ENCODE data around the gene PSMB7. TPM values are rescaled to one million over a fixed set of nuclear protein-coding genes. Genes with fewer than 3 reads are reported as not detected.

The PSMB7 gene
- total and polyA plus RNA-seq, 2 of the 4 experiments (the other 2 are of a cell fraction) = 340 to 430 TPM

DNA sequence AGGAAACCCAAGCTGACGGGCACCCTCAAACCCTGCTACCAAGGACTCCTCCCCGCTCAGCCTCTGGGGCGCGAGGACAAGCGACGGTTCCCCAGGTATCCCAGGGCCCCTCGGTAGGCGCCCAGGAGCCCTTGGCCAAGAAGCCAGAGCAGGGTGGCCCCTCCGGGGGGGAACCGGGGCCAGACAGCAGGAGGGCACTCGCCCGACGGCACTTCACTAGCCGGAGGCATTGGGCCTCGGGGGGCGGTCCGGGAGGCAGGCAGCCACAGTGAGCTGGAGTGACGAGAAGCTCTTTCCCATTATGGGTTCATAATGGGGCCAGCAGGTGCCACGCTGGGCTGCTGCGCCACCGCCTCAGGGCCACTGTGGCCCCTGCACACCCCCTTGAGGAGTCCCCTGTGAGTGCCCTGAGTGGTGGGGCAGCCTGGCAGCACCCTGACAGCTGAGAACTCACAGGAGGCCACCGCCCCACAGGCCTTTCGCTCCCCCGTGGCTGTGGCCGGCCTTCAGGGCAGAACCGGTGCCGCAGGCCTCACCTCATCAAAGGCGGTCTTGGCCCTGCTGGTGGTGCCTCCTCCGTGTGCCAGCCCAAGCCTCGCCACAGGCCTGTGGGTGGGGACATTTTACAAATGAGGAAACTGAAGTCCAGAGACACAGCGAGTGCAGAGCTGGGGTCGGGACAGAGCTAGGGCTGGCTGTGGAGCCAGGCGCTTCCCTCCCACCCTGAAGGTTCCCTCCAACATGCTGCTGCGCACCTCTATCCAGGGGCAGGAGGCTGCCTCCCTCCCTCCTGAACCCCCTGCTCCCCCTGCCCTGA lies 68.7 kb downstream of the PSMB7 start:
- Histone ChIP-seq H3K4me2 (ENCODE audit: low read depth, low read length) (no peak overlapping the region), H3K36me3 (ENCODE audit: control insufficient read depth, insufficient read depth, low read length) (peaks cover 83% of the 10 kb centered on the region), H4K20me1 (ENCODE audit: insufficient read depth, low read length) (peaks cover 27% of the 10 kb centered on the region), H2BK120ac (ENCODE audit: low read depth, low read length) (no peak overlapping the region), H3K4ac (ENCODE audit: low read depth, low read length) (no peak overlapping the region), H4K91ac (ENCODE audit: insufficient read depth, low read depth, low read length) (no peak overlapping the region), H3K79me1 (ENCODE audit: low read depth in 1 of 2, low read length in 2 of 2) (peaks cover 24 to 82% of the 10 kb centered on the region in 2 experiments), H3K9me1 (ENCODE audit: insufficient read depth, low read length) (0 out of 2 replicates have a peak, but pooled peaks cover 4% of the 10 kb centered on the region), H3K4me3 (ENCODE audit: insufficient read depth, low read depth, low read length) (no peak overlapping the region), H3K9ac (ENCODE audit: low read depth, low read length) (no peak overlapping the region), H3K27me3 (ENCODE audit: control insufficient read depth, insufficient read depth, low read length) (no peaks in the 10 kb centered on the region), H2BK5ac (ENCODE audit: low read depth, low read length, poor library complexity, severe bottlenecking) (no peak overlapping the region), H4K5ac (ENCODE audit: low read depth, low read length) (no peak overlapping the region), H3K18ac (ENCODE audit: low read depth, low read length) (no peak overlapping the region), H3K23ac (ENCODE audit: low read depth, low read length) (no peak overlapping the region), H3K4me1 (ENCODE audit: control insufficient read depth, insufficient read depth, low read length) (peaks cover 17% of the 10 kb centered on the region), H2BK15ac (ENCODE audit: low read depth, low read length) (no peak overlapping the region), H3K9me3 (ENCODE audit: control insufficient read depth, insufficient read depth, low read length) (no peaks in the 10 kb centered on the region), H3K27ac (ENCODE audit: insufficient read depth, low read length) (no peak overlapping the region), H2AK5ac (ENCODE audit: low read depth, low read length) (no peak overlapping the region), H2BK20ac (ENCODE audit: low read depth, low read length) (no peak overlapping the region), H2AFZ (replicated peaks; ENCODE audit: low read length, poor library complexity) (no peak overlapping the region), H2AK9ac (replicated peaks; ENCODE audit: low read depth, low read length, poor library complexity) (no peak overlapping the region), H3K14ac (replicated peaks; ENCODE audit: low read depth, low read length) (no peak overlapping the region), H4K8ac (ENCODE audit: low read depth in 2 of 2, low read length in 2 of 2) (no peak overlapping the region), H3K56ac (ENCODE audit: extremely low read depth, insufficient read depth, low read length) (no peak overlapping the region)
- no peak for DNase-seq
- intact Hi-C loops (cut with micrococcal nuclease) = no loop called here
- BruUV-seq (replicated peaks) = no TSS peak
- 96% methylated on average over 16 of the region's 34 CpGs; no CpG with 5 or more reads in 1 of the 2 experiments for WGBS, 2 experiments (ENCODE audit: extremely low coverage in 2 of 2, insufficient read length in 1 of 2)
- in situ Hi-C loops (cut with MboI; ENCODE audit: low sequenced_read_pairs) = no loop called here
- ChIA-PET POLR2A (ENCODE audit: unreplicated experiment) (no interaction called here), CTCF (no interaction called here)
- no peak for ATAC-seq (ENCODE audit: low read depth)
- dilution Hi-C loops (cut with HindIII; ENCODE audit: low sequenced_read_pairs, unreplicated experiment) = no loop called here
- TF ChIP-seq MXI1 (IDR thresholded peaks at IDR 0.05; ENCODE audit: borderline replicate concordance, low read depth, low read length) (no peak), CHD1 (IDR thresholded peaks at IDR 0.05; ENCODE audit: low read depth, low read length) (no peak), RCOR1 (IDR thresholded peaks at IDR 0.05; ENCODE audit: insufficient replicate concordance, low read length) (no peak), NFE2L2 (IDR thresholded peaks at IDR 0.05; ENCODE audit: low read depth, low read length) (no peak), MAFK (IDR thresholded peaks at IDR 0.05; ENCODE audit: low read depth, low read length) (no peak), CEBPB (IDR thresholded peaks at IDR 0.05; ENCODE audit: low read depth, low read length) (no peak), POLR2A (IDR thresholded peaks at IDR 0.05; ENCODE audit: low read depth, low read length) (no peak)
- TF ChIP-seq, protein P1, sequence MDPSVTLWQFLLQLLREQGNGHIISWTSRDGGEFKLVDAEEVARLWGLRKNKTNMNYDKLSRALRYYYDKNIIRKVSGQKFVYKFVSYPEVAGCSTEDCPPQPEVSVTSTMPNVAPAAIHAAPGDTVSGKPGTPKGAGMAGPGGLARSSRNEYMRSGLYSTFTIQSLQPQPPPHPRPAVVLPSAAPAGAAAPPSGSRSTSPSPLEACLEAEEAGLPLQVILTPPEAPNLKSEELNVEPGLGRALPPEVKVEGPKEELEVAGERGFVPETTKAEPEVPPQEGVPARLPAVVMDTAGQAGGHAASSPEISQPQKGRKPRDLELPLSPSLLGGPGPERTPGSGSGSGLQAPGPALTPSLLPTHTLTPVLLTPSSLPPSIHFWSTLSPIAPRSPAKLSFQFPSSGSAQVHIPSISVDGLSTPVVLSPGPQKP (IDR thresholded peaks at IDR 0.05; ENCODE audit: borderline replicate concordance, low read depth, low read length) = no peak
- TF ChIP-seq, protein P2, sequence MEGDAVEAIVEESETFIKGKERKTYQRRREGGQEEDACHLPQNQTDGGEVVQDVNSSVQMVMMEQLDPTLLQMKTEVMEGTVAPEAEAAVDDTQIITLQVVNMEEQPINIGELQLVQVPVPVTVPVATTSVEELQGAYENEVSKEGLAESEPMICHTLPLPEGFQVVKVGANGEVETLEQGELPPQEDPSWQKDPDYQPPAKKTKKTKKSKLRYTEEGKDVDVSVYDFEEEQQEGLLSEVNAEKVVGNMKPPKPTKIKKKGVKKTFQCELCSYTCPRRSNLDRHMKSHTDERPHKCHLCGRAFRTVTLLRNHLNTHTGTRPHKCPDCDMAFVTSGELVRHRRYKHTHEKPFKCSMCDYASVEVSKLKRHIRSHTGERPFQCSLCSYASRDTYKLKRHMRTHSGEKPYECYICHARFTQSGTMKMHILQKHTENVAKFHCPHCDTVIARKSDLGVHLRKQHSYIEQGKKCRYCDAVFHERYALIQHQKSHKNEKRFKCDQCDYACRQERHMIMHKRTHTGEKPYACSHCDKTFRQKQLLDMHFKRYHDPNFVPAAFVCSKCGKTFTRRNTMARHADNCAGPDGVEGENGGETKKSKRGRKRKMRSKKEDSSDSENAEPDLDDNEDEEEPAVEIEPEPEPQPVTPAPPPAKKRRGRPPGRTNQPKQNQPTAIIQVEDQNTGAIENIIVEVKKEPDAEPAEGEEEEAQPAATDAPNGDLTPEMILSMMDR (conservative IDR thresholded peaks at IDR 0.05; ENCODE audit: low read depth, low read length) = no peak
